ENCODE results near the gene ANGPT4.

- TF ChIP-seq CTCF (IDR thresholded peaks at IDR 0.05 in 4 of 5, conservative IDR thresholded peaks at IDR 0.05 in 1 of 5) (no peak), POLR2A (IDR thresholded peaks at IDR 0.05) (no peak)
These were observed 16.9 kb upstream of the ANGPT4 start for GRCh38 chr20:933029-933428.

All from gastrocnemius medialis (tissue), 4 donors.